Glutamatergic neuron (in vitro differentiated cells): ENCODE results near the gene GPC2. TPM values are rescaled to one million over a fixed set of nuclear protein-coding genes. Genes with fewer than 3 reads are reported as not detected.
"Not testable (repeated sequence)": the region's sequence is repeated elsewhere in the genome, so short reads cannot be mapped to it uniquely, and the experiment has no call there.

ENCODE experiments used
- DNase-seq: peaks from one replicate; pipeline ENCODE4 v3.0.0; 2022
- H3K27ac Mint-ChIP-seq: one replicate; pipeline ENCODE4 v1.8.0; 2020; ENCODE audit warnings: mild to moderate bottlenecking, mixed read lengths, inconsistent platforms; ENCODE audit not compliant: unreplicated experiment
- H3K27me3 Mint-ChIP-seq: one replicate; pipeline ENCODE4 v1.8.0; 2020; ENCODE audit warnings: mild to moderate bottlenecking, moderate library complexity, mixed read lengths, inconsistent platforms; ENCODE audit not compliant: unreplicated experiment
- H3K36me3 Mint-ChIP-seq: one replicate; pipeline ENCODE4 v1.8.0; 2020; ENCODE audit warnings: mild to moderate bottlenecking, mixed read lengths, inconsistent platforms; ENCODE audit not compliant: unreplicated experiment
- H3K4me1 Mint-ChIP-seq: one replicate; pipeline ENCODE4 v1.8.0; 2020; ENCODE audit warnings: mild to moderate bottlenecking, low read depth, mixed read lengths, inconsistent platforms; ENCODE audit not compliant: unreplicated experiment
- H3K4me3 Mint-ChIP-seq: one replicate; pipeline ENCODE4 v1.8.0; 2020; ENCODE audit warnings: mild to moderate bottlenecking, mixed read lengths, inconsistent platforms; ENCODE audit not compliant: unreplicated experiment
- H3K9me3 Mint-ChIP-seq: one replicate; pipeline ENCODE4 v1.8.0; 2020; ENCODE audit warnings: mild to moderate bottlenecking, moderate library complexity, mixed read lengths, inconsistent platforms; ENCODE audit not compliant: unreplicated experiment
- CTCF ChIP-seq: fragments of 200-600 bp; sonication (generic); IDR thresholded peaks from one replicate; pipeline ENCODE4 v1.5.0; 2021; ENCODE audit not compliant: partially characterized antibody, unreplicated experiment
- total RNA-seq: library from RNA; stranded (reverse); fragmentation: NEBNext Ultra II Directional; extraction: Animal tissue kit (Norgen Biotek cat#: 25700); gene quantifications from one replicate; pipeline ENCODE4 v1.2.1, GENCODE V29; 2021; ENCODE audit not compliant: unreplicated experiment

Gene GPC2
- total RNA-seq, 1 donor from 2014 or later, result 530 TPM

GRCh38 chr7:100148225-100148558, 29.0 kb downstream of the GPC2 start:
- TF ChIP-seq CTCF, result no peak
- Mint-ChIP-seq H3K36me3 (peaks cover 5% of the 10 kb centered on the region), H3K27me3 (peaks cover 4% of the 10 kb centered on the region), H3K4me1 (no peaks in the 10 kb centered on the region), H3K4me3 (peak overlapping the region; percentile 97), H3K9me3 (peaks cover 4% of the 10 kb centered on the region), H3K27ac (peak overlapping the region; percentile 94)
- no peak for DNase-seq

- H3K4me3 Mint-ChIP-seq, result no peak overlapping the region
- no peak overlapping the region for H3K27ac Mint-ChIP-seq
- no peak for TF ChIP-seq CTCF
- peaks cover 5% of the 10 kb centered on the region for H3K36me3 Mint-ChIP-seq
- peaks cover 4% of the 10 kb centered on the region for H3K27me3 Mint-ChIP-seq
- DNase-seq, result no peak
- peaks cover 4% of the 10 kb centered on the region for H3K9me3 Mint-ChIP-seq
- no peaks in the 10 kb centered on the region for H3K4me1 Mint-ChIP-seq
These were observed 29.9 kb downstream of the GPC2 start for GRCh38 chr7:100147278-100147677.

GRCh38 chr7:100146350-100146749, 30.8 kb downstream of the GPC2 start:
- not testable (repeated sequence) for H3K36me3 Mint-ChIP-seq, H3K4me3 Mint-ChIP-seq, H3K9me3 Mint-ChIP-seq, H3K27ac Mint-ChIP-seq, H3K4me1 Mint-ChIP-seq, DNase-seq, H3K27me3 Mint-ChIP-seq

GRCh38 chr7:100142461-100142860, 34.7 kb downstream of the GPC2 start:
- peaks cover 2% of the 10 kb centered on the region for H3K27me3 Mint-ChIP-seq
- TF ChIP-seq CTCF, result no peak
- H3K27ac Mint-ChIP-seq, result no peak overlapping the region
- H3K9me3 Mint-ChIP-seq, result no peaks in the 10 kb centered on the region
- H3K4me3 Mint-ChIP-seq, result no peak overlapping the region
- H3K36me3 Mint-ChIP-seq, result no peaks in the 10 kb centered on the region
- DNase-seq, result no peak
- H3K4me1 Mint-ChIP-seq, result no peaks in the 10 kb centered on the region

GRCh38 chr7:100141555-100141949, 35.6 kb downstream of the GPC2 start:
- DNase-seq, result no peak
- H3K27ac Mint-ChIP-seq, result no peak overlapping the region
- TF ChIP-seq CTCF, result no peak
- no peaks in the 10 kb centered on the region for H3K4me1 Mint-ChIP-seq
- H3K27me3 Mint-ChIP-seq, result peaks cover 2% of the 10 kb centered on the region
- no peak overlapping the region for H3K4me3 Mint-ChIP-seq
- no peaks in the 10 kb centered on the region for H3K36me3 Mint-ChIP-seq
- no peaks in the 10 kb centered on the region for H3K9me3 Mint-ChIP-seq
